BLaER1 (cell line): ENCODE results near the gene MAEA.
A peak's percentile ranks its signal among the peaks of the same experiment; 100 is the strongest.

Experiments
- H3K27ac ChIP-seq: shearing (Covaris generic); formaldehyde crosslinking; 2 replicates; pipeline ENCODE4 v1.8.1; 2022
- H3K27me3 ChIP-seq: shearing (Covaris generic); formaldehyde crosslinking; 2 replicates; pipeline ENCODE4 v1.8.1; 2022
- H3K36me3 ChIP-seq: shearing (Covaris generic); formaldehyde crosslinking; 2 replicates; pipeline ENCODE4 v1.8.1; 2022
- H3K4me1 ChIP-seq: shearing (Covaris generic); formaldehyde crosslinking; 2 replicates; pipeline ENCODE4 v1.8.1; 2022
- H3K4me2 ChIP-seq: shearing (Covaris generic); formaldehyde crosslinking; 2 replicates; pipeline ENCODE4 v1.8.1; 2022
- H3K4me3 ChIP-seq: shearing (Covaris generic); formaldehyde crosslinking; 2 replicates; pipeline ENCODE4 v1.8.1; 2022
- H3K9ac ChIP-seq: shearing (Covaris generic); formaldehyde crosslinking; 2 replicates; pipeline ENCODE4 v1.8.1; 2022
- H3K9me3 ChIP-seq: shearing (Covaris generic); formaldehyde crosslinking; 2 replicates; pipeline ENCODE4 v1.8.1; 2022
- H4K20me1 ChIP-seq: shearing (Covaris generic); formaldehyde crosslinking; 2 replicates; pipeline ENCODE4 v1.8.1; 2022
- Cebpa-rat ChIP-seq: shearing (Covaris generic); IDR thresholded peaks from 2 replicates; pipeline ENCODE4 v1.8.1; 2022

MAEA gene

GRCh38 chr4:1309261-1310010 lies 19.7 kb downstream of the MAEA start:
- Histone ChIP-seq H3K4me3 (peak overlapping the region; percentile 34), H3K27me3 (no peaks in the 10 kb centered on the region), H4K20me1 (peaks cover 77% of the 10 kb centered on the region), H3K4me2 (peak overlapping the region; percentile 96), H3K4me1 (peaks cover 76% of the 10 kb centered on the region), H3K9me3 (peaks cover 9% of the 10 kb centered on the region), H3K36me3 (peaks cover 42% of the 10 kb centered on the region), H3K9ac (peak overlapping the region; percentile 78), H3K27ac (peak overlapping the region; percentile 94)
- no peak for TF ChIP-seq Cebpa-rat

- Histone ChIP-seq H3K4me3 (peak overlapping the region; percentile 51), H3K27ac (peak overlapping the region; percentile 94), H3K9me3 (peaks cover 9% of the 10 kb centered on the region), H3K9ac (peak overlapping the region; percentile 78), H3K27me3 (no peaks in the 10 kb centered on the region), H3K4me2 (peak overlapping the region; percentile 96), H3K4me1 (peaks cover 69% of the 10 kb centered on the region), H3K36me3 (peaks cover 48% of the 10 kb centered on the region), H4K20me1 (peaks cover 73% of the 10 kb centered on the region)
- TF ChIP-seq Cebpa-rat, result no peak
Measured at GRCh38 chr4:1310031-1310795, 20.5 kb downstream of the MAEA start.

GRCh38 chr4:1310796-1311631 lies 21.3 kb downstream of the MAEA start:
- peak overlapping the region; percentile 94 for H3K27ac ChIP-seq
- peak overlapping the region; percentile 96 for H3K4me2 ChIP-seq
- H3K4me1 ChIP-seq, result peaks cover 61% of the 10 kb centered on the region
- H3K9me3 ChIP-seq, result peaks cover 9% of the 10 kb centered on the region
- peak overlapping the region; percentile 78 for H3K9ac ChIP-seq
- no peak for TF ChIP-seq Cebpa-rat
- H3K4me3 ChIP-seq, result peak overlapping the region; percentile 51
- peaks cover 66% of the 10 kb centered on the region for H4K20me1 ChIP-seq
- peaks cover 49% of the 10 kb centered on the region for H3K36me3 ChIP-seq
- no peaks in the 10 kb centered on the region for H3K27me3 ChIP-seq

GRCh38 chr4:1312821-1313640 lies 23.3 kb downstream of the MAEA start:
- Histone ChIP-seq H3K4me2 (no peak overlapping the region), H4K20me1 (peaks cover 53% of the 10 kb centered on the region)
- TF ChIP-seq Cebpa-rat, result no peak

GRCh38 chr4:1315306-1315705 lies 25.6 kb downstream of the MAEA start:
- Histone ChIP-seq H3K27ac (no peak overlapping the region), H3K4me2 (no peak overlapping the region), H3K36me3 (peaks cover 81% of the 10 kb centered on the region), H3K9ac (no peak overlapping the region), H4K20me1 (peaks cover 43% of the 10 kb centered on the region), H3K4me3 (no peak overlapping the region), H3K4me1 (peaks cover 20% of the 10 kb centered on the region), H3K27me3 (no peaks in the 10 kb centered on the region), H3K9me3 (peaks cover 9% of the 10 kb centered on the region)
- TF ChIP-seq Cebpa-rat, result no peak

More at GRCh38 chr4:1312821-1313640, 23.3 kb downstream of the MAEA start:
- Histone ChIP-seq H3K4me3 (no peak overlapping the region), H3K4me1 (peaks cover 43% of the 10 kb centered on the region), H3K27ac (no peak overlapping the region), H3K27me3 (no peaks in the 10 kb centered on the region), H3K36me3 (peaks cover 64% of the 10 kb centered on the region), H3K9me3 (peaks cover 9% of the 10 kb centered on the region), H3K9ac (no peak overlapping the region)

- Histone ChIP-seq H3K9ac (no peak overlapping the region), H3K27me3 (no peaks in the 10 kb centered on the region), H3K4me1 (peaks cover 14% of the 10 kb centered on the region), H4K20me1 (peaks cover 36% of the 10 kb centered on the region), H3K4me3 (no peak overlapping the region), H3K9me3 (peaks cover 9% of the 10 kb centered on the region), H3K36me3 (peaks cover 88% of the 10 kb centered on the region), H3K4me2 (no peak overlapping the region), H3K27ac (no peak overlapping the region)
- no peak for TF ChIP-seq Cebpa-rat
Measured at GRCh38 chr4:1315836-1316536, 26.3 kb downstream of the MAEA start.

GRCh38 chr4:1316537-1317168 lies 27.0 kb downstream of the MAEA start:
- Histone ChIP-seq H3K9ac (no peak overlapping the region), H3K4me3 (no peak overlapping the region), H3K9me3 (peaks cover 9% of the 10 kb centered on the region), H3K36me3 (peaks cover 94% of the 10 kb centered on the region), H3K27ac (no peak overlapping the region), H3K27me3 (no peaks in the 10 kb centered on the region), H3K4me2 (no peak overlapping the region), H4K20me1 (peaks cover 36% of the 10 kb centered on the region), H3K4me1 (peaks cover 7% of the 10 kb centered on the region)
- no peak for TF ChIP-seq Cebpa-rat
